Lung (tissue), 12 donors: ENCODE measurements around the gene TFDP2. TPM values are rescaled to one million over a fixed set of nuclear protein-coding genes. Genes with fewer than 3 reads are reported as not detected.
A peak's percentile ranks its signal among the peaks of the same experiment; 100 is the strongest.

Experiments
- ATAC-seq: fragments of 200-7000 bp; cut with Tn5 transposase; one replicate; pipeline ENCODE4 v1.9.1; 2020; ENCODE audit warnings: moderate number of reproducible peaks; ENCODE audit not compliant: insufficient read depth, low FRiP score
- DNase-seq, 3 donors: peaks; one replicate each; pipeline ENCODE4 v3.0.0-alpha.2; 2013 to 2017
- H3K27ac ChIP-seq, 2 donors: one replicate each; pipeline ENCODE4 v1.5.1; 2013; ENCODE audit warnings: mild to moderate bottlenecking in 2 of 2, moderate library complexity in 2 of 2, control low read depth in 1 of 2, inconsistent platforms in 1 of 2, low read depth in 1 of 2, low read length in 1 of 2
- H3K27me3 ChIP-seq, 3 donors: one replicate each; pipeline ENCODE4 v1.5.1; 2013; ENCODE audit warnings: low read length in 2 of 3; ENCODE audit not compliant: control insufficient read depth in 3 of 3, insufficient read depth in 3 of 3
- H3K36me3 ChIP-seq, 4 donors: one replicate each; pipeline ENCODE4 v1.5.1; 2013; ENCODE audit warnings: low read length in 4 of 4, mild to moderate bottlenecking in 1 of 4, moderate library complexity in 1 of 4; ENCODE audit not compliant: control insufficient read depth in 4 of 4, insufficient read depth in 4 of 4
- H3K4me1 ChIP-seq, 5 donors: one replicate each; pipeline ENCODE4 v1.5.1; 2013; ENCODE audit warnings: low read length in 5 of 5, mild to moderate bottlenecking in 2 of 5, moderate library complexity in 1 of 5; ENCODE audit not compliant: control insufficient read depth in 5 of 5, insufficient read depth in 5 of 5
- H3K4me3 ChIP-seq: one replicate; pipeline ENCODE4 v1.5.1; 2013; ENCODE audit warnings: mild to moderate bottlenecking, control low read depth, moderate library complexity
- H3K9ac ChIP-seq, 2 donors: one replicate each; pipeline ENCODE4 v1.5.1; 2013; ENCODE audit warnings: low read length in 2 of 2, control low read depth in 1 of 2; ENCODE audit not compliant: insufficient read depth in 1 of 2
- H3K9me3 ChIP-seq, 4 donors: one replicate each; pipeline ENCODE4 v1.5.1; 2013; ENCODE audit warnings: low read length in 3 of 4, mild to moderate bottlenecking in 1 of 4, moderate library complexity in 1 of 4; ENCODE audit not compliant: control insufficient read depth in 4 of 4, insufficient read depth in 3 of 4
- WGBS, 2 donors: extraction: QIAGEN DNeasy Blood & Tissue Kit; methylation state at CpG; one replicate each; pipeline ENCODE4 v1.1.7; 2013; 5-methylcytosine and 5-hydroxymethylcytosine counted together
- polyA plus RNA-seq, 2 donors: library from polyadenylated mRNA; stranded (reverse); fragments of 200-250 nt; gene quantifications; one replicate each; pipeline ENCODE4 v1.2.1, GENCODE V29; 2013
- total RNA-seq, 2 donors: library from RNA; depleted of rRNA in 1 of 2; stranded (reverse); fragments of >200 nt in 1 of 2; gene quantifications; one replicate each; pipeline ENCODE4 v1.2.1, GENCODE V29; 2014 to 2021
- TF ChIP-seq, protein P1 (sequence below): IDR thresholded peaks from 2 replicates; pipeline ENCODE4 v1.5.1; 2012; ENCODE audit warnings: mild to moderate bottlenecking; ENCODE audit errors: control extremely low read depth, extremely low read depth
- donor health status: control.
- donor health status: control.
- donor health status: Bipolar disorder and iron deficiency.
- donor health status: healthy.
- donor health status: DM: yes; HTN: yes; CAD: no.

TFDP2 gene
- total and polyA plus RNA-seq, 4 donors = 8.4 to 94.0 (median 17.0) TPM

GRCh38 chr3:142086581-142087090, 62.7 kb downstream of the TFDP2 start:
- TF ChIP-seq, protein P1, sequence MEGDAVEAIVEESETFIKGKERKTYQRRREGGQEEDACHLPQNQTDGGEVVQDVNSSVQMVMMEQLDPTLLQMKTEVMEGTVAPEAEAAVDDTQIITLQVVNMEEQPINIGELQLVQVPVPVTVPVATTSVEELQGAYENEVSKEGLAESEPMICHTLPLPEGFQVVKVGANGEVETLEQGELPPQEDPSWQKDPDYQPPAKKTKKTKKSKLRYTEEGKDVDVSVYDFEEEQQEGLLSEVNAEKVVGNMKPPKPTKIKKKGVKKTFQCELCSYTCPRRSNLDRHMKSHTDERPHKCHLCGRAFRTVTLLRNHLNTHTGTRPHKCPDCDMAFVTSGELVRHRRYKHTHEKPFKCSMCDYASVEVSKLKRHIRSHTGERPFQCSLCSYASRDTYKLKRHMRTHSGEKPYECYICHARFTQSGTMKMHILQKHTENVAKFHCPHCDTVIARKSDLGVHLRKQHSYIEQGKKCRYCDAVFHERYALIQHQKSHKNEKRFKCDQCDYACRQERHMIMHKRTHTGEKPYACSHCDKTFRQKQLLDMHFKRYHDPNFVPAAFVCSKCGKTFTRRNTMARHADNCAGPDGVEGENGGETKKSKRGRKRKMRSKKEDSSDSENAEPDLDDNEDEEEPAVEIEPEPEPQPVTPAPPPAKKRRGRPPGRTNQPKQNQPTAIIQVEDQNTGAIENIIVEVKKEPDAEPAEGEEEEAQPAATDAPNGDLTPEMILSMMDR = no peak
- Histone ChIP-seq H3K4me3 (no peak overlapping the region), H3K9ac (no peak overlapping the region), H3K4me1 (no peaks in the 10 kb centered on the region), H3K9me3 (peaks cover 0 to 2% (median under 1%) of the 10 kb centered on the region in 4 donors), H3K27me3 (no peaks in the 10 kb centered on the region), H3K27ac (no peak overlapping the region), H3K36me3 (peaks cover 0 to 2% (median under 1%) of the 10 kb centered on the region in 4 donors)
- WGBS, 2 donors = 64 to 70% methylated on average over 2 of the region's 2 CpGs
- ATAC-seq (no peak), DNase-seq (no peak)

- peaks cover 0 to 4% (median 0%) of the 10 kb centered on the region in 5 donors for H3K4me1 ChIP-seq
- H3K36me3 ChIP-seq = peaks cover 0 to 2% (median under 1%) of the 10 kb centered on the region in 4 donors
- H3K9me3 ChIP-seq = peaks cover 0 to 2% (median under 1%) of the 10 kb centered on the region in 4 donors
- DNase-seq (no peak), ATAC-seq (no peak)
- no peak overlapping the region for H3K4me3 ChIP-seq
- H3K9ac ChIP-seq = no peak overlapping the region
- TF ChIP-seq, protein P1 = no peak
- no peak overlapping the region for H3K27ac ChIP-seq
- no peaks in the 10 kb centered on the region for H3K27me3 ChIP-seq
Measured at GRCh38 chr3:142081178-142081577, 68.2 kb downstream of the TFDP2 start.

DNA sequence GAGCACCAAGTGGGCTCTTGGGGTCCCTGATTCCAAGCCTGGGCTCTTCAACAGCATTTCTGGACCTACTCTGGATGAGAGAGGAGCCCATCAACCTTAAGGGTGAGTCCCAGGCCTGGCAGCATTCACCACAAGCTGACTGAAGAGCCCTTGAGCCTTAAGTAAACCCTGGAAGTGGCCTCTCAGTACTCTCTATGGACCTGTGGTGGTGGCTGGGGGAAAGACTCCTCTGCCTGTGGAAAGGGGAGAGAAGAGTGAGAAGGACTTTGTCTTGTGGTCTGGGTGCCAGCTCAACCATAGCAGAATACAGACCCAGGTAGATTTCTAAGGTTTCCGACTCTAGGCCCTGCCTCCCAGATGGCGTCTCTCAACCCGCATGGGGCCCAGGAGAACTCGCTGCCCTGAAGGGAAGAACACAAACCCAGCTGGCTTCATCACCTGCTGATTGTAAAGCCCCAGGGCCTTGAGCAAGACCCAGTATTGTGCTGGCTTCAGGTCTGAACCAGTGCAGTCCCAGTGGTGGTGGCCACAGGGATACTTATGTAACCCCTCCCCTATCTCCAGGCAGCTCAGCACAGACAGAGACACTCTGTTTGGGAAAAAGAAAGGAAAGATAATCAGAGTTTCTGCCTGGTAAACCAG, 71.4 kb downstream of the TFDP2 start:
- Histone ChIP-seq H3K27me3 (no peaks in the 10 kb centered on the region), H3K27ac (no peak overlapping the region), H3K9me3 (peaks cover 0 to 2% (median 0%) of the 10 kb centered on the region in 4 donors), H3K4me3 (no peak overlapping the region), H3K9ac (no peak overlapping the region), H3K36me3 (peaks cover 0 to 1% (median 0%) of the 10 kb centered on the region in 4 donors), H3K4me1 (peaks cover 0 to 4% (median 0%) of the 10 kb centered on the region in 5 donors)
- DNase-seq (peak in 1 of 3 donors; percentile 37), ATAC-seq (peak; percentile 77)
- 82 to 97% methylated on average over 4 of the region's 4 CpGs for WGBS, 2 donors
- TF ChIP-seq, protein P1 = no peak
